SHP77 (cell line): ENCODE data around the gene MYL1.
A peak's percentile ranks its signal among the peaks of the same experiment; 100 is the strongest.

Source experiments
- DNase-seq, 2 experiments: peaks; one replicate each; lab custom pipeline; 2025; lab: John Stamatoyannopoulos, UW

Gene MYL1

DNA sequence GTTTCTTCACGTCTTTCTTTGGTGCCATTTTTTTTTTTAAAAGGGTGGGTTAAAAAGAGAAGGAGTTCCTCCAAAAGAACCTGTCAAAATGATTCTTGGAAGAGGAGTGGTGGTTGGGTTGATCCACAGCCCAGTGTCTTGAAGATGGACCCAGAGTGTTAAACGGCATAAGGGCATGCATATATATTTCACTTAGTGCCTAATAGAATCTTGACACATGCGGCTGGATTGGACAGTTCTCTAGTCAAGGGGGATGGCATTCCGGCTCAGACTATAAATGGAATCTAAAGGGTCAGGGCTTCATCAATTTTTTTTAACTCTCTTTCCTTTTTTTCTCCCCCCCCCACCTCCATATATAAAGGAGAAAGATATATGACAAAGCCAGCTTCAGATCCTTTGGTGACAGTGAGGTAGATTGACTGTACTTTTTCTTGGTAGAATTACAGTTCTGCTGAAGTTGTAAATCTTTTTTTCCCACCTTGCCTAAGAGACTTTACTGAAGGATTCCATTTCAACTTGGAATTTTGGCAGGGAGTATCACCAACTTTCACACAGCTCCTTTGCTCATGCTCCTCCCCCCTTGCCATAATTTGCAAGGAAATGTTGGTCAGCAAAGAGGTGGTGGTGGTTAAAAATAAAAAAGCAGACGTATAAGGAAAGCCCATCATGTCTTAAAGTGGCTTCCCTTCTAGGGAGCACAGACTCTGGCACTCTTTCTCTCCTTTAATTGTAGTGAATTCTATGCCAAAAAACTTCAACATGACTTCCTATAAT lies at the start of gene MYL1:
MYL1 (minus strand) TSS at position 160 of the 774 bp plus-strand sequence; CDS start at position 28, 132 bp downstream.
- no peak for DNase-seq

DNA sequence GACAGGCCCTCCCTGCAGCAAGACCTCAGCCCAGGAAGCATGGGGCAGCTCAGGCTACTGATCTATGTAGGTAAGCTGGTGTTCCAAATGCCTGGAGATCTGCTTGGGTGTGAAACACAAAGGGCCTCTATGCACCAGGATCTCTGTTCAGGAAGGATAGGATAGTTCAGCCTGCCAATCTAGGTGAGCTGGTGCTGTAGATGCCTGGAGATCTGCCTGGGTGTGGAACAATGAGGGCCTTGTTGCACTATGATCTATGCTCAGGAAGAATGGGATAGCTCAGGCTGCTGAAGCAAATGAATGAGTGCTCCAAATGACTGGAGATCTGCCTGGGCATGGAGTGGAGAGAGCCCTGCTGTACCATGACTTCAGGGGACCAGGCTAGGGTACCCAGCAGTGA lies 48.9 kb upstream of the MYL1 start:
- no peak for DNase-seq

DNA sequence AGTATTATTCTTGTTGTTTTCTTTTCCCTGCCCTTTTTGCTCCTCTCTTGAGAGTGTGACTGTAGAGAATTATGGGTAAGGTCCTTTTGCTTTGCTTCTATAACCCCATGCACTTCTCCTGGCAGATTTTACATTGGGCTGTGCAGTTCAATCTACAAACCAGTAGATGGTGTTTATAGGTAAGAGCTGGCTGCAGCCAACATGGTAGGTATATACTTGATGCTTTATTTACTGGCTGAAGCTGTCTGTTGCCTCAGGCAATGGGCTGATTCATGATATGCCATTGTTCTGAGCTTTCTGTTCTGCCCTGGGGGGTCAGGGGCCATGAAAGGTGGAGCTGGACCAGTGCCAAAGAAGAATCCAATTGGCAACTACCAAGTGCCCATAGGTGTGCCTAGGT lies 48.3 kb upstream of the MYL1 start:
- no peak for DNase-seq

DNA sequence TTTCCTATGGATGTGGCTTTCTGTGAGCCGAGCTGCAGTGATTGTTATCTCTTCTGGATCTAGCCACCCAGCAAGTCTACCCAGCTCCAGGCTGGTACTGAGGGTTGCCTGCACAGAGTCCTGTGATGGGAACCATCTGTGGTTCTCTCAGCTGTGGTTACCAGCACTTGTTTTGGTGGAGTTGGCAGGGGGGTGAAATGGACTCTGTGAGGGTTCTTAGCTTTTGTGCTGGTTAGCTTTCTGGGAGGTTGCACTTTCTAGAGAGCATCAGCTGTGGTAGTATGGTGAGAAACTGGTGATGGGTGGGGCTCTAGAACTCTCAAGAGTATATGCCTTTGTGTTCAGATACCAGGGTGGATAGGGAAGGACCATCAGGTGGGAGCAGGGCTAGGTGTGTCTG lies 45.4 kb upstream of the MYL1 start:
- DNase-seq = no peak

DNA sequence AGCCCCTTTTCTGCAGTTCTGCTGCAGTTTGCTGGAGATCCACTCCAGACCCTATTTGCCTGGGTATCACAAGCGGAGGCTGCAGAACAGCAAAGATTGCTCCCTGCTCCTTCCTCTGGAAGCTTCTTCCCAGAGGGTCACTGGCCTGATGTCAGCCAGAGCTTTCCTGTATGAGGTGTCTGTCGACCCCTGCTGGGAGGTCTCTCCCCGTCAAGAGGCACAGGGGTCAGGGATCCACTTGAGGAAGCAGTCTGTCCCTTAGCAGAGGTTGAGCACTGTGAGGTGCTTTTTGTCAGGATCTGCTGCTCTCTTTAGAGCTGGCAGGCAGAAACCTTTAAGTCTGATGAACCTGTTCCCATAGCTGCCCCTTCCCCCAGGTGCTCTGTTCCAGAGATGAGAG lies 42.0 kb upstream of the MYL1 start:
- DNase-seq = no peak

DNA sequence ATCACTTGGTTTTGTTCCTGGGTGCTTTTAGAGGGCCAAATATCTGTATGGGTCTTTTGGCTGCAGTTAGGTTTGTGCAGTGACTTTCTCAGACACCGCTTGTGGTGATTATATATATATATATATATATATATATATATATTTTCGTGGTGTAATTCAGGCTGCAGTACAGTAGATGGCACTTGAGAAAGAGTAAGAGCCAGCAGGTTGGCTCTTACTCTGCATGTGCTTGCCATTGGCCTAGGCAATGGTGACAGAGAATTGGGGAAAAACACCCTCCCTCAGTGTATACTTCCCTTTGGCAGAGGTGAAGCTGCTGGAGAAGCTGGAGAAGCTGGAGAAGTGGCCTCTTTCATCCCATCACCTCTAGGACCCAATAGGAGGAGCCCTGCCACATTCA lies 22.2 kb upstream of the MYL1 start:
- no peak for DNase-seq

DNA sequence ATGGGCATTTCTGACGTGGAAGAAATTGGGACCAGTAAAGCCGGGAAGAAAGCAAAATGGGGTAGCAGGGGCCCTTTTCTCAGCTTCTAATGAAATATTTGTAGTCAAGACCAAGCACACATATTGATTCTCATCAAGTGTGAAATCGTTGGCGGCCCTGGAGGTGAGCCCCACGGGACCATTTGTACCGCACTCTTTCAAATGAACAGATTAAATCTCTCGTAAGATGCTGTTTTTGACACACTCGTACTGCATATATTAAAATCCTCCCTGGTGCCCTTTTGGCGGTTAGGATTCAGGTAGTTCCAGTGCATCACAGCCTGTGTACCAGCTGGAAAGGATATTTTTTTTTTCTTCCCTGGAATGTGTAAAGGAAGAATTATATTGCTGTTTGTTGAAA lies 9.9 kb upstream of the MYL1 start:
- DNase-seq = no peak

DNA sequence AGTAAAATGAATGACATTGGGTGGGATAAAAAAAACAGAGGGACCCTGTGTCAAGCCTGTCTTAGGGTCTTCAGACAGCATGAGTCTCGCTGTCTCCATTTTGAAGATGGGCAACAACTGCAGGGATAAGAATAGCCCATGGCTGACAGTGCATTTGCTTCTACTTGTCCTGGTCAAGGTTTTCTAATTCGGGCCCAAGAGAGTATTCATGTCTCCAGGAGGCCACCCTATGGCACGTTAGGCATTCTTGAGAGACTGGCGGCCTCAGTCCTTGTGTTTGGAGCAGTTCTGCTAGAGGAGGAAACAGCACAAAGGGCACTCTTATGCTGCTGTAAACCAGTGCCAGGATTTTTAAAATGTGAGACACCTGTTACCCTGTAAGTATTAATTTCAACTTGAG lies 9.5 kb upstream of the MYL1 start:
- DNase-seq = no peak

DNA sequence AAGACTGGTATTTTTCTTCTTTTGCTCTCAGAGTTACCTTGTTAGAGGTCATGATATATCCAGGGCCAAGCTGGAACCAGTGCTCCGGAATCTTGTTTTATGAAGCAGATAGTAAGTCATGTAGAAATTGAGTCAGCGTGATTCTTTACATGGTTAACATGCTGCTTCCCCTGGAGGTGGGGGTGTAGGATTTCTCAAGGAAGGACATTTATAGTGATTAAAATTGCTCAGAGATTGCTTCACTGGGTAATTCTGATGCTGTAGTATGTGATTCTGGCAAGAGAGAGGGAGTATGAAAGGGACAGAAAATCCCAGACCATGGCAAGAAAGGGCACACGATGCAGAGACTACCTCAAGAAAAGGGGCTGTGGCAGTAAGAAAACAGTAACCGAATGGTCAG lies 8.0 kb upstream of the MYL1 start:
- no peak for DNase-seq

DNA sequence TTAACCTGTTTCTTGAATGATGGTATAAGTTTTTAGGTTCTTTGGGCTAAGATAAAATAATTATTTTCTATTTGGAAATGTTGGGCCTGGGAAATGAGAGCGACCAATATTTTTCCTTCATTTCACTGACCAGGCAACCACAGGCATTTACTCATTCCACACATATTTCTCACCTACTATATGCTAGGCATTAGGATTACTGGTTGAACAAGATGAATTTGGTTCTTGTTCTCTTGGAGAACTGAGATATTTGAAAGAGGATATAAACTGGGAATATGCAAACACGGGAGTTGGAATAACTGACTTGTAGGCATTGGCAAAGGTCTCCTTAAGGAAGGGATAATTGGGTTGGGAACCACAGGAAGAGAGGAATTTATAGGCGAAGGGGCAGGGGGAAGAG lies 3.9 kb upstream of the MYL1 start:
- no peak for DNase-seq

DNA sequence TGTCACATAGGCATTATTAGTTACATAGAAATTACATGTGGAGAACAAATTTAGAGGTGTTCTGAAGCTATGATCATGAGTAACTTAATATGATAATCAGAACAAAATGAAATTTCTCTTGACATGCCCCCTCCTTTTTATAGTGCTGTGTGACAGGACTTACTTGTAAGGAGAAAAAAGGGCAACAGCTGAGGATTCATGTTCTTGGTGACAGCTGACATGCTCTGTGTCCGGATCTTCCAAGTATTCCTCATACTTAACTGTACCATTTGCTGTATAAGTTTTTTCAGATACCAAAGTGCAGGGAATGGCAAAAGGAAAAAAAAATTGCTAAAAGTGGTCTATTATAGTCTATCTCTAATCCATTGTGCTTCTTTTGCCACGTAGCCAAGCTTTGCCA lies 3.5 kb upstream of the MYL1 start:
- no peak for DNase-seq

DNA sequence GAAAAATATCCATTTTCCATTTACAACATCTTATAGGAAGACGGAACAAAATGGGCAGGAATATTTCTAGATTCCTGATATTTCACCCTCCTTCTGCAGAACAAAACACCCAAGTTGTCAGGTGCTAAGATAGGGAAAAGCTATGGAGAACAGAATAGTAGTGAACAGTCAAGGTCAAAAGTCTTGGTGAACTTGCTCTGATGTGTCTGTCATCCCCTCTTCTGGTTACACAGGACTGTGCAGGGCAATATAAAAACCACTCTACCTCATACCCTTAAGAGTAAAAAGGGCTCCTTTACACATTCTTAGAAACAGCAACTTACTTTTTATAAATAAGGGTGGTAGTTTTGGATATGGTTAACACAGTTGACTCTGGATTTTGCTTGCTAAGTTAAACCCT lies 4.4 kb downstream of the MYL1 start:
- DNase-seq = no peak

DNA sequence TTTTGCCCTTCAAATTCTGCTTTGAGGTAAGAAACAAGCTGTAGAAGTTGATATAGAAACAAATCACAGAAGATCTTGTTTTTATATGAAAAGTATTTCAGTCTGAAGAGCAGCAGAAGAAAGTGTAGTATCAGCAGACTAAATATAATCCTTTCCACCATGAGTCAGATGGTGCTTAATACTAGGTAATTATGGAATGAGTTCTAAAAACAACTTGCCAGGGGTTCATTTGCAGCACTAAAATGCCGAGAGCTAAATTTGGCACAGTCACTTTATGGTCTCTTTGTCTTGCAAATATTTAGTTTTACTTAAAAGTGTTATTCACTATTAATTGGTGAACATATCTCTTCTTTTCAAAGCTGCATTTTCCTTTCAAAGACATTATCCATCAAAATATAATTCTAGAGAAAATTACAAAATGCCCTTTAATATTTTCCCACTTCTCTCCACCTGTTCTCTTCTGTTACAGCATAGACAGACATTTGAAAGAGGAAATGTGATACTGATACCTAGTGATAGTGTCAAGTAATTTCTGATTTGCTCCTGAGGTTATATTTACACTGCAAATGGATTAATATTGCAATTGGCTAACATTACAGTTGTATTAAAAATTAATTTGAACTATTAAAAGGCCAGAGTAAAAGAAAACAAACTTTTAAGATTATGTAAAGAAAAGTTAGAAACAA lies 5.3 kb downstream of the MYL1 start:
- no peak for DNase-seq

DNA sequence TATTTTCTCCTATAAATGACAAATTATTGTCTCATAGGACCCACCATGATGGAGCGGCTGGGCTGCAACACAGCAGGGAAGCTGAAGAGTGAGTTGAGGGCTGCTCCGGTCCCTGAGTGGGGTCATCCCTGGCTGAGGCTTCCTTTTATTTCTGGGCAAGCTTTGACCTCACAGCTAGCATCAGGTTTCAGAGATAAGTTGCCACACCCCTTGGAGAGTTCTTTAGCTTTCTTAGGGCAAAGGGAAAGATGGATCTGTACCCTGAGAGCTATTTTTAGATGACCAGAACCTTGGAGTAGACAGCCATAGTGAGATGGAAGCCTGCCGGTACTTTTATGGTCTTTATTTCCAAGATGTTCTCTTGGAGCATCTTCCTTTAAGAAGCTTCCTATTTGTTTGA lies 11.5 kb downstream of the MYL1 start:
- DNase-seq = no peak

DNA sequence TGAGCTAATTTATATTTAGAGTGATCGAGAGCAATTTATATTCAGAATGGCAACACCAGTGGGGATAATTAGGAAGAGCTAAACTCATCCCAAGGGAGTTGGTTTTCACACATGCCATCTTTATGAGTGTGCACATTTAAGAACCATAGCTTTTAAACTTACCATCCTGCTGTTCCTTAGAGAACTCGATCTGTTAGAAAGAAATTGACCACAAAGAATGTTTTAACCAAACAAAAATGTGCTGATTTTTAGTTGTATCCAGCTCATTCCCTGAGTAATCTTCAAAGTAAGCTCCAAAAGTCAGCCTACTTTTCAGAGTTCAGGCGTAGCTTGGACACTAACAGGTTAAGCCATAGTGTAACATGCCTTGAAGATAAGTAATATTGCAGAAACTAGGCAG lies 12.6 kb downstream of the MYL1 start:
- DNase-seq = no peak

DNA sequence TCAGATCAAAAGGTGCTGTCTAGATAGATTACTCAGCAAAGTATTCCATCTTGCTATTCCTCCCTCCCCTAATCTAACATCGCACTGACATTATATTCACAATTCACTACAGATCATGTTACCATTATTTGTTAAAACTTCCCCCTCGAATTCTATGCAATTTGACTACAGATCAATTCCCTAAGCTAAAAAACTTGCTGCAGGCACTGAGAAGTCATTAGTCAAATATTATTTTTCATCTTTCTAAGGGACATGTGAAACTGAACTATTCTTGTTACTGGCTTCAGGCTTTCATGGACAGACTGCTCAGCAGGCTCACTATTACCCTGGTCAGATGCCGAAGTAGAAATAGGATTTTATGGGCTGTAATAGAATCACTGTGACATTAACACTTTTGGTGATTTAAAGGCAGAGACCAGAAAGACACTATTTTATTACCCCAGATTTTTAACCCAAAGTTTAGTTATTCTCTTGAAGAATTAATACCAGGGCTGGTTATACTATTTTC lies 15.1 kb downstream of the MYL1 start:
- DNase-seq = no peak

DNA sequence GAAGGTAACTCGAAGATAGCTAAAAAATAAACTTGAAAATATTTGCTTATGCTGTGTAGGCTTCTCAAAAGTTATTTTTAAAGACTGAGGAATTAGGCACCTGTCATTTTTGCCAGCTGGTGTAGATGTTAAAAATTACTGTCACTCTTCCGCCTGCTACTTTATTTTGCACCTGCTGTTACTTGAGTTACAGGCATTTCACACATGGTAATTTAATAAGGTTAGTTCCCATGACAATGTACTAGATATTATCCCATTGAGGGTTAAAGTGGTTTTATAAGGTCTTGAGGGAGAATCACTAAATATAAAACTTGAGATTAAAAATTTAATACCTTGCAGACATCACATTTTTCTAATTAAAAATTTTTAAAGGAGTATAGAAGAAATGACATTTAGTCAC lies 26.6 kb downstream of the MYL1 start:
- peak in 1 of 2 experiments; percentile 2 for DNase-seq

DNA sequence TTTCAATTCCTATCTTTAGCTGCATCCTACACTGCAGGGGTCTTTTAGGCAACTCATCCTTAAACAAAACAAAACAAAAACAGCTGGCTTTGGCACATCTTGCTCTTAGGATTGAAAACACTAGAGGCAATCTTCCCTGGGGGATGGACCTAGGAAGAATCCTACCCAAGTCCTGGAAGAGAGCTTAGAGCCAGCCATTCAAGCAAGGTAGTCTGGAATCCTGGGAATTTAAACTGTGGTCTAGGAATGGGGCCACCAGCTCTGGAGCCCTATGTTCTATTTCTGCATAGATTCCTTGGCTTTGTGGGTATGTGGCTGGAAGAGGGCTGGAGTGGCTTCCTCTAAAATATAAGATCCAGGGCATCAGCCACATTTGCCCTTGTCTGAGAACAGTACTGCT lies 27.7 kb downstream of the MYL1 start:
- no peak for DNase-seq

DNA sequence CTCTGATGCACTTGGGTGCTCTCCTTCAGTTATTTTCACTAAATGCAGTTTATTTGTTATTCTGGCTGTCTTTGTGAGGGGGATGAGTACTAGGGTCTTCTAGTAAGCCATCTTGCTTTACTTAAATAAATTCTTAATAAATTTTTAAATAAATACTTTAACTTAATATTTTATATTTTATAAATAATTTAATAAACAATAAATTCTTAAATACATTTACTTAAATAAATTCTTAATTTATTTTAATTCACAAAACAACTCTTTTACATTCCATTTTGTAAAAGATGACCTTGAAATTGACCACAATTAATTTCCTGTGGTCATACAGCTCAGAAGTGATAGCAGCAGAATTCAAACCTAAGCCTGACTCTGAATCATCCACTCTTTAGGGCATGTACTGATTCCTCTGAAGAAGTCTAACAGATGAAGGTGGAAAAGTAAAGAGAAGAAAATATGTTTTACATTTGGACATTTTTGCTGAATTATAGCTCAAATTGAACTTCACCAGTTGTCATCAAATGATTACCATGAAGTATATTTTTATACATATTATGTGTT lies 28.8 kb downstream of the MYL1 start:
- no peak for DNase-seq

DNA sequence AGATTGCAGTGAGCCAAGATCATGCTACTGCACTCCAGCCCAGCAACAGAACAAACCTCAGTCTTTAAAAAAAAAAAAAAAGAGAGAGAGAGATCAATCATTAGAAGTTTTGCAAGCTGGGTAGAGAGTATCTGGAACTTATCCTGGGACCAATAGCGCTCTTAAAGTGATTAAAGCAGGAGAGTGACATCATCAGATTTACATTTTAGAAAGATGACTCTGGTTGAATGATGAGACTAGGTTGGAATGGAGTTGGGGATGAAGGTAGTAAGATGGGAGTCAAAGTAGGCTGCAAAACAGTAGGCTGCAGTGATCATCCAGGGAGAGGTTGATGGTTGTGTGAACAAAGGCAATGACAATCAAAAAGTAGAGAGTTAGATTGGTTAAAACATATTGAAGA lies 37.8 kb downstream of the MYL1 start:
- no peak for DNase-seq

DNA sequence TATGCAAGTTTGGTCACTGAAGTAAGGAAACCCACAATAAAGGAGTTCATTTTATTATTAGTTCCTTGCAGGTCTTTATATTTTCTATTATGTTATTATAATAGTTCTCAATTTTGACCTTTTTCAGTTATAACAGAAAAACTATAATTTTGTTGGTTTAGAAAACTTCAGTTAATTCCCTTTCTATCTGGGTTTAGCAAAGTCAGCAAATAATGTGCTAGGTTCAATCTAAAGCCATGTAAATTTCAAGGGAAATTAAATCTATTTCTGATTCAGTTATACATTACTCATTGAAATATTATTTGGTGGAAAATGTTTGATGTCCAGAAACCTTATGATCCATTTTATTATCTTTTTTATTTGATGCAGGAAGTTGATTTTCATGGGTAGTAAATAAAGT lies 43.7 kb downstream of the MYL1 start:
- no peak for DNase-seq

DNA sequence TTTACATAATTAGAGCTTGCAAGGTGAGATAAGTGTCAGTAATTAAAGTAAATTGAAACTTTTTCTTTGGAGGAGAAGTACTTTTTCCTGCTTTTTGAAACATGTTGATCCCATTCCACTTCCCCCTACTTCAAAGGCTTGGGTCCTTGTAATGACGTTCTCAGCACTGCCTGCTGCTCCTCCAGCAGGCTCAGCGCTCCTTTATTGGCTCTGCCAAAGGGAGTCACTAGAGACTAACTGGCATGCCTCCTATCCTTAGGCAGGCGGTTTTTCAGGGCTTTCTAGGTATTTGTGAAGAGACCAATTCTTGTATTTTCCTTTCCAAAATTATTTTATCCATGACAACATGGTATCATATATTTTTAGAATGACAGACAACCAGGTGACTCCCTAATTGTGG lies 45.8 kb downstream of the MYL1 start:
- no peak for DNase-seq

DNA sequence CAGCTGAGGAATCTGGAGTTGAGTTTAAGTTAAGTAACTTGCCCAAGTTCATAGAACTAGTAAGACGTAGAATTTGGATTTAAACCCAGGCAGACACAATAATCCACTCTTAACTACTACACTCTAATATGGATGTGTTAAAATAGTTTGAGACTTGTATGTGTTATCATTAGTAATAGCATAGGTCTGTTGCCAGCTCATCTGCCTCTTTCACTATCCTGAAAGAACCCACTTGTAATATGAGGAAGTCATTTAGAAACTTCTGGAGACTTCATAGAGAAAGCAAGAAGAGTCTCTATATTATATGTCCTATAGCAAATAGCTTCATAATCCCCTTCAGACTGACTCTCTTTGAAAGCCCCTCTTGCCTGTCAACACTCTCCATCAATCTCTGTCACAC lies 46.7 kb downstream of the MYL1 start:
- no peak for DNase-seq
